Loucy (cell line): ENCODE data around the gene ZBTB20.

Experiments used
- H2AFZ ChIP-seq: fragments of 200-600 bp; sonication (generic); 2 replicates; pipeline ENCODE4 v1.6.0; 2016; ENCODE audit warnings: antibody characterized with exemption, mild to moderate bottlenecking, low read length, moderate library complexity
- H3F3A ChIP-seq: fragments of 200-600 bp; 2 replicates; pipeline ENCODE4 v1.6.0; 2016; ENCODE audit warnings: antibody characterized with exemption, low read depth, mild to moderate bottlenecking
- H3K27me3 ChIP-seq: fragments of 200-600 bp; sonication (generic); 2 replicates; pipeline ENCODE4 v1.6.1; 2014; ENCODE audit warnings: low read length, mild to moderate bottlenecking; ENCODE audit not compliant: insufficient read depth, poor library complexity, severe bottlenecking
- H3K36me3 ChIP-seq: fragments of 200-600 bp; sonication (generic); 2 replicates; pipeline ENCODE4 v1.6.1; 2016; ENCODE audit warnings: low read length; ENCODE audit not compliant: insufficient read depth
- H3K4me1 ChIP-seq: fragments of 200-600 bp; sonication (generic); 2 replicates; pipeline ENCODE4 v1.5.1; 2014; ENCODE audit warnings: low read length, mild to moderate bottlenecking; ENCODE audit not compliant: insufficient read depth, poor library complexity, severe bottlenecking
- H3K4me2 ChIP-seq: fragments of 200-600 bp; sonication (generic); 2 replicates; pipeline ENCODE4 v1.6.0; 2014; ENCODE audit warnings: antibody characterized with exemption, low read length, low read depth, mild to moderate bottlenecking; ENCODE audit not compliant: poor library complexity, severe bottlenecking
- H3K4me3 ChIP-seq: fragments of 200-600 bp; sonication (generic); 2 replicates; pipeline ENCODE4 v1.5.1; 2014; ENCODE audit warnings: low read length, mild to moderate bottlenecking, mixed read lengths; ENCODE audit not compliant: poor library complexity, severe bottlenecking
- H3K79me2 ChIP-seq: fragments of 200-600 bp; sonication (generic); 2 replicates; pipeline ENCODE4 v1.6.1; 2014; ENCODE audit warnings: low read length; ENCODE audit not compliant: insufficient read depth
- H3K9ac ChIP-seq: fragments of 200-600 bp; sonication (generic); 2 replicates; pipeline ENCODE4 v1.6.0; 2014; ENCODE audit warnings: mild to moderate bottlenecking, low read depth, low read length, moderate library complexity; ENCODE audit not compliant: poor library complexity, severe bottlenecking
- H3K9me2 ChIP-seq: fragments of 200-600 bp; sonication (generic); replicated peaks from 2 replicates; pipeline ENCODE4 v1.6.1; 2016; ENCODE audit warnings: low read depth, low read length, mixed read lengths
- H3K9me3 ChIP-seq: fragments of 200-600 bp; sonication (generic); 2 replicates; pipeline ENCODE4 v1.6.1; 2014; ENCODE audit warnings: mild to moderate bottlenecking, antibody characterized with exemption, low read length, low read depth; ENCODE audit not compliant: insufficient read depth
- H4K20me1 ChIP-seq: fragments of 200-600 bp; sonication (generic); 2 replicates; pipeline ENCODE4 v1.6.0; 2014; ENCODE audit warnings: antibody characterized with exemption, low read length, mild to moderate bottlenecking; ENCODE audit not compliant: insufficient read depth, poor library complexity, severe bottlenecking
- CTCF ChIP-seq: fragments of 200-600 bp; sonication (generic); conservative IDR thresholded peaks from 2 replicates; pipeline ENCODE4 v1.5.1; 2014; ENCODE audit warnings: mild to moderate bottlenecking, antibody characterized with exemption, low read length
- EZH2phosphoT487 ChIP-seq: fragments of 200-600 bp; IDR thresholded peaks from 2 replicates; pipeline ENCODE4 v1.6.1; 2018; ENCODE audit warnings: antibody characterized with exemption, mild to moderate bottlenecking, moderate library complexity, borderline replicate concordance

Gene ZBTB20

GRCh38 chr3:114673481-114673880, 473.6 kb downstream of the ZBTB20 start:
- TF ChIP-seq CTCF (no peak), EZH2phosphoT487 (no peak)
- peaks cover 5% of the 10 kb centered on the region for H3K4me1 ChIP-seq

GRCh38 chr3:114672692-114673447, 474.2 kb downstream of the ZBTB20 start:
- Histone ChIP-seq H3K79me2 (no peaks in the 10 kb centered on the region), H3F3A (no peaks in the 10 kb centered on the region), H3K9ac (no peak overlapping the region), H3K27me3 (no peaks in the 10 kb centered on the region), H3K4me2 (no peak overlapping the region), H3K9me2 (no peaks in the 10 kb centered on the region), H4K20me1 (no peaks in the 10 kb centered on the region), H3K36me3 (no peaks in the 10 kb centered on the region), H3K9me3 (no peaks in the 10 kb centered on the region), H2AFZ (no peak overlapping the region), H3K4me1 (peaks cover 5% of the 10 kb centered on the region), H3K4me3 (no peak overlapping the region)
- TF ChIP-seq EZH2phosphoT487 (no peak), CTCF (no peak)

More at GRCh38 chr3:114673481-114673880, 473.6 kb downstream of the ZBTB20 start:
- Histone ChIP-seq H3K9me3 (no peaks in the 10 kb centered on the region), H3K4me3 (no peak overlapping the region), H3K9me2 (no peaks in the 10 kb centered on the region), H2AFZ (no peak overlapping the region), H4K20me1 (no peaks in the 10 kb centered on the region), H3F3A (no peaks in the 10 kb centered on the region), H3K36me3 (no peaks in the 10 kb centered on the region), H3K4me2 (no peak overlapping the region), H3K9ac (no peak overlapping the region), H3K79me2 (no peaks in the 10 kb centered on the region), H3K27me3 (no peaks in the 10 kb centered on the region)

GRCh38 chr3:114671741-114672510, 475.2 kb downstream of the ZBTB20 start:
- no peaks in the 10 kb centered on the region for H3K79me2 ChIP-seq
- H4K20me1 ChIP-seq: no peaks in the 10 kb centered on the region
- peaks cover 5% of the 10 kb centered on the region for H3K4me1 ChIP-seq
- no peak overlapping the region for H3K4me3 ChIP-seq
- no peak overlapping the region for H2AFZ ChIP-seq
- H3K9ac ChIP-seq: no peak overlapping the region
- no peaks in the 10 kb centered on the region for H3K9me2 ChIP-seq
- no peaks in the 10 kb centered on the region for H3K9me3 ChIP-seq
- H3K4me2 ChIP-seq: no peak overlapping the region
- H3F3A ChIP-seq: no peaks in the 10 kb centered on the region
- H3K36me3 ChIP-seq: no peaks in the 10 kb centered on the region
- TF ChIP-seq EZH2phosphoT487 (no peak), CTCF (no peak)
- H3K27me3 ChIP-seq: no peaks in the 10 kb centered on the region
